Measurements from ENCODE around the gene HRH3. TPM values are rescaled to one million over a fixed set of nuclear protein-coding genes. Genes with fewer than 3 reads are reported as not detected.

Gene HRH3
- polyA plus RNA-seq, 3 donors, result not detected

- H3K27me3 ChIP-seq (ENCODE audit: control insufficient read depth in 2 of 2, insufficient read depth in 2 of 2, low read length in 2 of 2), result no peaks in the 10 kb centered on the region
- Mint-ChIP-seq H3K4me1 (no peaks in the 10 kb centered on the region), H3K9me3 (no peaks in the 10 kb centered on the region), H3K27ac (no peak overlapping the region), H3K27me3 (ENCODE audit: low read depth in 3 of 3) (peaks cover 0 to 1% (median 0%) of the 10 kb centered on the region in 3 donors), H3K4me3 (no peak overlapping the region), H3K36me3 (peaks cover 52 to 73% of the 10 kb centered on the region in 2 donors)
- H3K4me1 ChIP-seq (ENCODE audit: control insufficient read depth in 1 of 2, insufficient read depth in 2 of 2, low read length in 2 of 2), result no peaks in the 10 kb centered on the region
- no peak for DNase-seq
- no peaks in the 10 kb centered on the region for H4K20me1 ChIP-seq (ENCODE audit: insufficient read depth, low read length)
- no peak overlapping the region for H3K9ac ChIP-seq (ENCODE audit: insufficient read depth, low read length, poor library complexity, severe bottlenecking)
- no peak overlapping the region for H3K4me3 ChIP-seq (replicated peaks in 1 of 3; ENCODE audit: low read depth in 2 of 3, low read length in 3 of 3)
- intact Hi-C loops (cut with micrococcal nuclease), result no loop called here
- no peak overlapping the region for H2AFZ ChIP-seq (ENCODE audit: insufficient read depth, low read depth, low read length, poor library complexity, severe bottlenecking)
- no peaks in the 10 kb centered on the region for H3K9me3 ChIP-seq (replicated peaks in 1 of 2; ENCODE audit: control insufficient read depth in 1 of 2, insufficient read depth in 1 of 2, low read length in 2 of 2)
- no peaks in the 10 kb centered on the region for H3K79me2 ChIP-seq (ENCODE audit: insufficient read depth, low read length)
- TF ChIP-seq, protein P1, sequence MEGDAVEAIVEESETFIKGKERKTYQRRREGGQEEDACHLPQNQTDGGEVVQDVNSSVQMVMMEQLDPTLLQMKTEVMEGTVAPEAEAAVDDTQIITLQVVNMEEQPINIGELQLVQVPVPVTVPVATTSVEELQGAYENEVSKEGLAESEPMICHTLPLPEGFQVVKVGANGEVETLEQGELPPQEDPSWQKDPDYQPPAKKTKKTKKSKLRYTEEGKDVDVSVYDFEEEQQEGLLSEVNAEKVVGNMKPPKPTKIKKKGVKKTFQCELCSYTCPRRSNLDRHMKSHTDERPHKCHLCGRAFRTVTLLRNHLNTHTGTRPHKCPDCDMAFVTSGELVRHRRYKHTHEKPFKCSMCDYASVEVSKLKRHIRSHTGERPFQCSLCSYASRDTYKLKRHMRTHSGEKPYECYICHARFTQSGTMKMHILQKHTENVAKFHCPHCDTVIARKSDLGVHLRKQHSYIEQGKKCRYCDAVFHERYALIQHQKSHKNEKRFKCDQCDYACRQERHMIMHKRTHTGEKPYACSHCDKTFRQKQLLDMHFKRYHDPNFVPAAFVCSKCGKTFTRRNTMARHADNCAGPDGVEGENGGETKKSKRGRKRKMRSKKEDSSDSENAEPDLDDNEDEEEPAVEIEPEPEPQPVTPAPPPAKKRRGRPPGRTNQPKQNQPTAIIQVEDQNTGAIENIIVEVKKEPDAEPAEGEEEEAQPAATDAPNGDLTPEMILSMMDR (IDR thresholded peaks at IDR 0.05), result no peak
- no peak overlapping the region for H3K27ac ChIP-seq (ENCODE audit: low read depth in 1 of 2, low read length in 2 of 2)
- H3K4me2 ChIP-seq (replicated peaks; ENCODE audit: extremely low read depth, low read length, poor library complexity, severe bottlenecking), result no peak overlapping the region
- 74% methylated on average over 3 of the region's 5 CpGs for WGBS (ENCODE audit: insufficient coverage)
- H3K36me3 ChIP-seq (replicated peaks in 1 of 2; ENCODE audit: control insufficient read depth in 1 of 2, insufficient read depth in 2 of 2, low read length in 2 of 2), result peaks cover 49 to 63% of the 10 kb centered on the region in 2 donors
Observed at GRCh38 chr20:62202083-62202395, 18.0 kb downstream of the HRH3 start.

DNA sequence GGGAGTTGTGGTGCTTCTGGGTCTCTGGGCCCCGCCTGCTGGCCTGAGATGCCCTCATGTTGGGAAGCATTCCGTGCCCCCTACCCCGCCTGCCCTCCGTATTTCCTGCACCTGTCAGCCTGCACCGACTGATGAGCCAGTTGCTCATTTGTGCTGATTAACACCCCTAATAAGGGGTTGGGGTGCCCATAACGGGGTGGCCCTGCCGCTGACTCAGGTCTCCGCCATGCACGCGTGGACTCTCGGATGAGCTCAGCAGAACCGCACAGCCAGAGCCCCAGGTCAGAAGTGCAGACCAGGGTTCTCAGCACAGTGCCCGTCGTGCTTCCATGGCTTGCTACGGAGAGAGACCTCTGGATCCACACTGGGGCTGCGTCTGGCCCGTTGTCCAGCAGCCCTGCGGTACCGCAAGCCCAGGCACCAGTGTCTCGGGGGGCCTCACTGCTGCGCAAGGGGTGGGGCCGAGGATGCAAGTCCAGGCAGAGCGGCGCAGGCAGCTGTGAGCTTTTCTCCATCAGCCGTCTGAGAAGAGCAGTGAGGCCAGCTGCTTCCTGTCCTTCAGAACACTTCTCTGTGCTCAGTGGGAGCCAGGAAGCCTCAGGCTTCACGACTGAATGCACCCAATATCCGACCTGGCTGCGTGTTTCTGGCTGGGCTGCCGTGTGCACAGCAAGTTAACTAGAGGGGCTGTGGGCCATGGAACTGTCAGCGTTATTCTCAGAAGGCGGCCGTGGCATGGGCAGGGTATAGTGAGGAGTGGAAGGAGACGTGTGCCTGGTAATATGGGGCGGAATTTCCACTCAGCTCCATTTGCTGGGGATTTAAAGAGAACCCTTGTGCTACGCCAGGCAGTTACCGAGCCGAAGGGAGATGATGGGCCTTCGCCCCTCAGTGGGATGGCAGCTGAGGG, 18.6 kb downstream of the HRH3 start:
- H4K20me1 ChIP-seq (ENCODE audit: insufficient read depth, low read length), result no peaks in the 10 kb centered on the region
- DNase-seq, result no peak
- H3K27me3 ChIP-seq (ENCODE audit: control insufficient read depth in 2 of 2, insufficient read depth in 2 of 2, low read length in 2 of 2), result no peaks in the 10 kb centered on the region
- TF ChIP-seq, protein P1 (IDR thresholded peaks at IDR 0.05), result no peak
- H3K4me2 ChIP-seq (replicated peaks; ENCODE audit: extremely low read depth, low read length, poor library complexity, severe bottlenecking), result no peak overlapping the region
- no peak overlapping the region for H3K4me3 ChIP-seq (replicated peaks in 1 of 3; ENCODE audit: low read depth in 2 of 3, low read length in 3 of 3)
- no peaks in the 10 kb centered on the region for H3K4me1 Mint-ChIP-seq
- peaks cover 49 to 66% of the 10 kb centered on the region in 2 donors for H3K36me3 ChIP-seq (replicated peaks in 1 of 2; ENCODE audit: control insufficient read depth in 1 of 2, insufficient read depth in 2 of 2, low read length in 2 of 2)
- no peaks in the 10 kb centered on the region for H3K79me2 ChIP-seq (ENCODE audit: insufficient read depth, low read length)
- no peaks in the 10 kb centered on the region for H3K4me1 ChIP-seq (ENCODE audit: control insufficient read depth in 1 of 2, insufficient read depth in 2 of 2, low read length in 2 of 2)
- peaks cover 52 to 77% of the 10 kb centered on the region in 2 donors for H3K36me3 Mint-ChIP-seq
- H3K4me3 Mint-ChIP-seq, result no peak overlapping the region
- no peaks in the 10 kb centered on the region for H3K9me3 Mint-ChIP-seq
- no peak overlapping the region for H3K27ac ChIP-seq (ENCODE audit: low read depth in 1 of 2, low read length in 2 of 2)
- peaks cover 0 to 3% (median 0%) of the 10 kb centered on the region in 3 donors for H3K27me3 Mint-ChIP-seq (ENCODE audit: low read depth in 3 of 3)
- H3K27ac Mint-ChIP-seq, result no peak overlapping the region
- H2AFZ ChIP-seq (ENCODE audit: insufficient read depth, low read depth, low read length, poor library complexity, severe bottlenecking), result no peak overlapping the region
- H3K9me3 ChIP-seq (replicated peaks in 1 of 2; ENCODE audit: control insufficient read depth in 1 of 2, insufficient read depth in 1 of 2, low read length in 2 of 2), result no peaks in the 10 kb centered on the region
- 93% methylated on average over 37 of the region's 38 CpGs for WGBS (ENCODE audit: insufficient coverage)
- intact Hi-C loops (cut with micrococcal nuclease), result no loop called here
- H3K9ac ChIP-seq (ENCODE audit: insufficient read depth, low read length, poor library complexity, severe bottlenecking), result no peak overlapping the region

Measured in CD14-positive monocyte (primary cell).